Karpas-422 (cell line): ENCODE measurements around the gene FCN2. TPM values are rescaled to one million over a fixed set of nuclear protein-coding genes. Genes with fewer than 3 reads are reported as not detected.

ENCODE experiments used
- DNase-seq: peaks from one replicate; pipeline ENCODE4 v3.0.0-alpha.2; 2015
- H2AFZ ChIP-seq: fragments of 200-600 bp; sonication (generic); 2 replicates; pipeline ENCODE4 v1.6.1; 2014; ENCODE audit warnings: antibody characterized with exemption, low read length, mixed read lengths
- H3K27ac ChIP-seq: fragments of 200-600 bp; sonication (generic); 2 replicates; pipeline ENCODE4 v1.5.1; 2014; ENCODE audit warnings: mild to moderate bottlenecking, low read length, moderate library complexity
- H3K27me3 ChIP-seq: fragments of 200-600 bp; sonication (generic); 2 replicates; pipeline ENCODE4 v1.6.1; 2014; ENCODE audit warnings: low read length, mixed read lengths
- H3K36me3 ChIP-seq: fragments of 200-600 bp; sonication (generic); 2 replicates; pipeline ENCODE4 v1.6.1; 2014; ENCODE audit warnings: low read length, mixed read lengths; ENCODE audit not compliant: insufficient read depth
- H3K4me1 ChIP-seq: fragments of 200-600 bp; sonication (generic); 2 replicates; pipeline ENCODE4 v1.6.1; 2014; ENCODE audit warnings: mild to moderate bottlenecking, low read length, mixed read lengths
- H3K4me2 ChIP-seq: fragments of 200-600 bp; sonication (generic); 2 replicates; pipeline ENCODE4 v1.6.1; 2014; ENCODE audit warnings: low read length, low read depth, mild to moderate bottlenecking; ENCODE audit not compliant: poor library complexity, severe bottlenecking
- H3K4me3 ChIP-seq: fragments of 200-600 bp; sonication (generic); 2 replicates; pipeline ENCODE4 v1.5.1; 2014; ENCODE audit warnings: mild to moderate bottlenecking, antibody characterized with exemption, low read length, mixed read lengths
- H3K79me2 ChIP-seq: fragments of 200-600 bp; sonication (generic); 2 replicates; pipeline ENCODE4 v1.6.1; 2014; ENCODE audit warnings: mild to moderate bottlenecking, low read length, mixed read lengths
- H3K9ac ChIP-seq: fragments of 200-600 bp; sonication (generic); 2 replicates; pipeline ENCODE4 v1.6.0; 2014; ENCODE audit warnings: low read length
- H3K9me2 ChIP-seq: fragments of 200-600 bp; sonication (generic), shearing (Covaris generic); replicated peaks from 2 replicates; pipeline ENCODE4 v1.6.0; 2014; ENCODE audit warnings: mild to moderate bottlenecking, low read length, moderate library complexity; ENCODE audit not compliant: insufficient read depth
- H3K9me3 ChIP-seq: fragments of 300-700, 200-600 bp; sonication (generic); 2 replicates; pipeline ENCODE4 v1.6.1; 2014; ENCODE audit warnings: low read length, mixed read lengths
- H4K20me1 ChIP-seq: fragments of 200-600 bp; sonication (generic); 2 replicates; pipeline ENCODE4 v1.6.1; 2014; ENCODE audit warnings: mild to moderate bottlenecking, antibody characterized with exemption, low read length, low read depth; ENCODE audit not compliant: insufficient read depth
- total RNA-seq: library from RNA; depleted of rRNA; stranded (reverse); fragments of >200 nt; shearing (Covaris generic); gene quantifications from 2 replicates; pipeline ENCODE4 v1.2.3, GENCODE V29; 2014; ENCODE audit warnings: low replicate concordance

FCN2 gene
- total RNA-seq, 1 experiment from 2014 or later: not detected

- no peak overlapping the region for H3K27ac ChIP-seq
- H4K20me1 ChIP-seq: no peaks in the 10 kb centered on the region
- H3K36me3 ChIP-seq: no peaks in the 10 kb centered on the region
- H3K4me1 ChIP-seq: no peaks in the 10 kb centered on the region
- no peaks in the 10 kb centered on the region for H3K9me3 ChIP-seq
- H3K9ac ChIP-seq: no peak overlapping the region
- H2AFZ ChIP-seq: no peak overlapping the region
- no peaks in the 10 kb centered on the region for H3K79me2 ChIP-seq
- H3K4me3 ChIP-seq: no peak overlapping the region
- no peaks in the 10 kb centered on the region for H3K9me2 ChIP-seq
- H3K4me2 ChIP-seq: no peak overlapping the region
- H3K27me3 ChIP-seq: no peaks in the 10 kb centered on the region
- DNase-seq: no peak
Observed at GRCh38 chr9:134835987-134836386, 44.6 kb upstream of the FCN2 start.

DNA sequence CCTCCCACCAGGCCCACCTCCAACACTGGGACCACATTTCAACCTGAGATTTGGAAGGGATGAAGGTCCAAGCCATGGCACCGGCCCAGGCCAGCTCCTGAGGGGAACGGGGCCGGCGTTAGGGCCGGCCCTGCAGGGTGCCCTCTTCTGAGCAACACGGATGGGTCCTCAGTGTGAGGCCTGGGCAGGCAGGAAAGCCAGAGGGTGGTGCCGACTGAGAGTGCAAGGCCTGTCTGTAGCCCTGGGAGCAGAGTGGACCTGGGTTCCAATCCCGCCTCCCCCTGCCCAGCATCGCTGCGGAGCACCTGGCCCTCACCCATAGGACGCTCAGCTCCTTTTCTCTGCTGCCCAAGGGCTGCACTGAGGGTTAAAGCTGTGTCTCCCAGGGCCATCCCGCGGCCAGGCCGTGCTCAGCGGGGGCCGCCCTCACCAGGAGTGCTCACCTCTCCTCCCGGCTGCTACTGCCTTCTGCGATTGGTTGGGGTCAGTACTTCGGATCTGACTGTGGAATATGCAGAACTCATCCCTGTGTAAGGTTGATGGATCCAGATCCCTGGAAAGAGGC lies 44.1 kb upstream of the FCN2 start:
- no peaks in the 10 kb centered on the region for H3K9me3 ChIP-seq
- H3K4me1 ChIP-seq: no peaks in the 10 kb centered on the region
- no peaks in the 10 kb centered on the region for H4K20me1 ChIP-seq
- H3K79me2 ChIP-seq: no peaks in the 10 kb centered on the region
- DNase-seq: no peak
- H3K9ac ChIP-seq: no peak overlapping the region
- no peak overlapping the region for H3K27ac ChIP-seq
- H3K9me2 ChIP-seq: no peaks in the 10 kb centered on the region
- H3K27me3 ChIP-seq: no peaks in the 10 kb centered on the region
- H2AFZ ChIP-seq: no peak overlapping the region
- H3K36me3 ChIP-seq: no peaks in the 10 kb centered on the region
- no peak overlapping the region for H3K4me3 ChIP-seq
- H3K4me2 ChIP-seq: no peak overlapping the region

- no peaks in the 10 kb centered on the region for H4K20me1 ChIP-seq
Observed at GRCh38 chr9:134837529-134837928, 43.1 kb upstream of the FCN2 start.

GRCh38 chr9:134838651-134839454 lies 41.8 kb upstream of the FCN2 start:
- no peak for DNase-seq
- H3K9me2 ChIP-seq: no peaks in the 10 kb centered on the region
- H3K27ac ChIP-seq: no peak overlapping the region
- no peak overlapping the region for H2AFZ ChIP-seq
- H3K27me3 ChIP-seq: no peaks in the 10 kb centered on the region
- H3K4me1 ChIP-seq: no peaks in the 10 kb centered on the region
- no peaks in the 10 kb centered on the region for H3K79me2 ChIP-seq
- H3K4me3 ChIP-seq: no peak overlapping the region
- H3K4me2 ChIP-seq: no peak overlapping the region
- H4K20me1 ChIP-seq: no peaks in the 10 kb centered on the region
- no peaks in the 10 kb centered on the region for H3K36me3 ChIP-seq
- no peaks in the 10 kb centered on the region for H3K9me3 ChIP-seq
- no peak overlapping the region for H3K9ac ChIP-seq

More at GRCh38 chr9:134837529-134837928, 43.1 kb upstream of the FCN2 start:
- Histone ChIP-seq H3K4me3 (no peak overlapping the region), H3K36me3 (no peaks in the 10 kb centered on the region), H3K27ac (no peak overlapping the region), H3K4me1 (no peaks in the 10 kb centered on the region), H3K4me2 (no peak overlapping the region), H3K9ac (no peak overlapping the region), H3K79me2 (no peaks in the 10 kb centered on the region), H2AFZ (no peak overlapping the region), H3K27me3 (no peaks in the 10 kb centered on the region), H3K9me3 (no peaks in the 10 kb centered on the region), H3K9me2 (no peaks in the 10 kb centered on the region)
- DNase-seq: no peak

DNA sequence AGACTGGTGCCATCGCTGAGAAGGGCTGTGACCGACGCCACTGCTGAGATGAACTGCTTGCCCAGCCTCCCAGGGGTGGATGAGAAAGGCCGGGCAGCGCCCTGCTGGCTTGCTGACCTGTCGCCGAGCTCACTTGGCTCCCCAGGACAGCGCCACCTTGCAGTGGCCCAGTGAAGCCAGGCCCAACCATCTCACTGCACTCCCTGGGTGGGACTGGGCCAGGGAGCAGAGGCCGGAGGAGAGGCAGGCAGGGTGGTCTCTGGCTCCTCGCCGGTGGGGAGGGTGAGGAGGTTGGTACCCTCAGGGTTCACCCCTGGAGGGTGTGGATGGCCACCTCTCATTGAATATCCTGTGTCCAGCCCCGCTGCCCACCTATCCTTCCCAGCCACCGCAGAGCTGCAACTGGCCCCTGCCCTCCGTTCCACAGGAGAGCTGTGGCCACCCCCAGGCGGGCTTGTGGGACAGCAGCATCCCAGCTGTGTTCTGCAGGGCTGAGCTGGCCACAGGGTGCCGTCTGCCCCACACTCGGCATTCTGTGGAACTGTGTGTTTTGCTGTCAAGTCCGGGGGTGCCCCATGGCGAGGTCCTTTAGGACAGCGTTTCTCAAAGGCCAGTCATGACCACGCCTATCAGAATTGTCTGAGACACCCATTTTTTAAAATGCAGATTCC lies 41.0 kb upstream of the FCN2 start:
- no peak for DNase-seq
- Histone ChIP-seq H3K27me3 (no peaks in the 10 kb centered on the region), H3K27ac (no peak overlapping the region), H2AFZ (no peak overlapping the region), H3K9me3 (no peaks in the 10 kb centered on the region), H3K4me3 (no peak overlapping the region), H3K36me3 (no peaks in the 10 kb centered on the region), H3K79me2 (no peaks in the 10 kb centered on the region), H4K20me1 (no peaks in the 10 kb centered on the region), H3K9ac (no peak overlapping the region), H3K4me1 (no peaks in the 10 kb centered on the region), H3K9me2 (no peaks in the 10 kb centered on the region), H3K4me2 (no peak overlapping the region)

- Histone ChIP-seq H3K27me3 (no peaks in the 10 kb centered on the region), H3K4me2 (no peak overlapping the region), H3K27ac (no peak overlapping the region), H3K79me2 (no peaks in the 10 kb centered on the region), H3K36me3 (no peaks in the 10 kb centered on the region), H2AFZ (no peak overlapping the region), H4K20me1 (no peaks in the 10 kb centered on the region), H3K9me2 (no peaks in the 10 kb centered on the region), H3K9me3 (no peaks in the 10 kb centered on the region), H3K4me1 (no peaks in the 10 kb centered on the region), H3K4me3 (no peak overlapping the region), H3K9ac (no peak overlapping the region)
- DNase-seq: no peak
Observed at GRCh38 chr9:134840511-134840910, 40.1 kb upstream of the FCN2 start.

GRCh38 chr9:134841180-134841904 lies 39.3 kb upstream of the FCN2 start:
- Histone ChIP-seq H3K36me3 (no peaks in the 10 kb centered on the region), H2AFZ (no peak overlapping the region), H3K4me3 (no peak overlapping the region), H3K9me2 (no peaks in the 10 kb centered on the region), H3K79me2 (no peaks in the 10 kb centered on the region), H4K20me1 (no peaks in the 10 kb centered on the region), H3K4me1 (no peaks in the 10 kb centered on the region), H3K4me2 (no peak overlapping the region), H3K9me3 (no peaks in the 10 kb centered on the region), H3K27ac (no peak overlapping the region), H3K27me3 (no peaks in the 10 kb centered on the region), H3K9ac (no peak overlapping the region)
- DNase-seq: no peak

DNA sequence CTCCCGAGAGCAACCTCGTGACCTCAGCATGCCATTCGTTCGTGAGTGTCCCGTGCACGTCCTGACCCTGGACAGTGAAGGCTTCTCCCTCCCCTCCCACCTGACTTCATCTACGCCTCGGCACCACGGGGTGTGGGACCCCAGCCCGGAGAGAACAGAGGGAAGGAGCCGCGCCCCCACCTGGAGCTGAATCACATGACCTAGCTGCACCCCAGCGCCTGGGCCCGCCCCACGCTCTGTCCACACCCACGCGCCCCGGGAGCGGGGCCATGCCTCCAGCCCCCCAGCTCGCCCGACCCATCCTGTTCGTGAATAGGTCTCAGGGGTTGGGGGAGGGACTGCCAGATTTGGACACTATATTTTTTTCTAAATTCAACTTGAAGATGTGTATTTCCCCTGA lies 38.3 kb upstream of the FCN2 start:
- Histone ChIP-seq H3K9me2 (no peaks in the 10 kb centered on the region), H2AFZ (no peak overlapping the region), H4K20me1 (no peaks in the 10 kb centered on the region), H3K4me1 (no peaks in the 10 kb centered on the region), H3K27me3 (no peaks in the 10 kb centered on the region), H3K4me2 (no peak overlapping the region), H3K4me3 (no peak overlapping the region), H3K9ac (no peak overlapping the region), H3K27ac (no peak overlapping the region), H3K79me2 (no peaks in the 10 kb centered on the region), H3K9me3 (no peaks in the 10 kb centered on the region), H3K36me3 (no peaks in the 10 kb centered on the region)
- no peak for DNase-seq
